OCI-LY1 (cell line): ENCODE results near the gene PPP1CA.

ENCODE experiments used
- EZH2 ChIP-seq: fragments of 200-600 bp; sonication (generic), shearing (Covaris generic); IDR thresholded peaks from 2 replicates; pipeline ENCODE4 v1.8.0; 2017; ENCODE audit warnings: borderline replicate concordance, mixed run types, mild to moderate bottlenecking, antibody characterized with exemption, low read length, moderate library complexity, mixed read lengths
- TF ChIP-seq, protein P1 (sequence below): fragments of 200-600 bp; sonication (generic), shearing (Covaris generic); IDR thresholded peaks from 2 replicates; pipeline ENCODE4 v1.5.1; 2017; ENCODE audit warnings: mild to moderate bottlenecking, antibody characterized with exemption, low read length, moderate library complexity, mixed read lengths

DNA sequence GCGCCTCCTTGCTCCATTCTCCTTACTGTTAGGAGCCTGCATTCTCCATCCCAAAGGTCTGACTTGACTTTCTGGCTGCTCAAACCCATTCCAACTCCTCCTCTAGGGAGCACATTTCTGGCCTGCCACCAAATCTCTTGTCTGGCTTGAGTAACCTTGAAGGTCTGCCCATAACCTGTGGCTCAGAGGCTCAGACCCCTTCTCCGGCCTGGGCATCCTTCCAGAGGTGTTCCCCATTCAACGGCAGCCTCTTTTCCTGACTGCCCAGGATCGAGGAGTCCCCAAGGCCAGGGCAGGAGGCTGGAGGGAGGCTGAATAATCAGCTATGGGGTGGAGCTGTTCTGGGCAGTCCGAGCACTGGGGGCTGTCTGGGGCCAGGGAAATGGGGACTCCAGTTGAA is 7.7 kb downstream of the PPP1CA start:
- TF ChIP-seq, protein P1, sequence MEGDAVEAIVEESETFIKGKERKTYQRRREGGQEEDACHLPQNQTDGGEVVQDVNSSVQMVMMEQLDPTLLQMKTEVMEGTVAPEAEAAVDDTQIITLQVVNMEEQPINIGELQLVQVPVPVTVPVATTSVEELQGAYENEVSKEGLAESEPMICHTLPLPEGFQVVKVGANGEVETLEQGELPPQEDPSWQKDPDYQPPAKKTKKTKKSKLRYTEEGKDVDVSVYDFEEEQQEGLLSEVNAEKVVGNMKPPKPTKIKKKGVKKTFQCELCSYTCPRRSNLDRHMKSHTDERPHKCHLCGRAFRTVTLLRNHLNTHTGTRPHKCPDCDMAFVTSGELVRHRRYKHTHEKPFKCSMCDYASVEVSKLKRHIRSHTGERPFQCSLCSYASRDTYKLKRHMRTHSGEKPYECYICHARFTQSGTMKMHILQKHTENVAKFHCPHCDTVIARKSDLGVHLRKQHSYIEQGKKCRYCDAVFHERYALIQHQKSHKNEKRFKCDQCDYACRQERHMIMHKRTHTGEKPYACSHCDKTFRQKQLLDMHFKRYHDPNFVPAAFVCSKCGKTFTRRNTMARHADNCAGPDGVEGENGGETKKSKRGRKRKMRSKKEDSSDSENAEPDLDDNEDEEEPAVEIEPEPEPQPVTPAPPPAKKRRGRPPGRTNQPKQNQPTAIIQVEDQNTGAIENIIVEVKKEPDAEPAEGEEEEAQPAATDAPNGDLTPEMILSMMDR: no peak
- TF ChIP-seq EZH2: no peak
